Keratinocyte (primary cell): ENCODE measurements around the gene C1S. TPM values are rescaled to one million over a fixed set of nuclear protein-coding genes. Genes with fewer than 3 reads are reported as not detected.

Experiments
- DNase-seq: peaks from one replicate; pipeline ENCODE4 v3.0.0-alpha.2; 2011; ENCODE audit warnings: low read depth, missing footprints, low spot score
- FAIRE-seq: peaks from 2 replicates; lab custom pipeline; 2011; peaks lifted over from hg19 to GRCh38; lab: Jason Lieb, UNC
- H2AFZ ChIP-seq: 2 replicates; pipeline ENCODE4 v1.6.0; 2012; ENCODE audit warnings: low read length, control low read depth, inconsistent platforms; ENCODE audit not compliant: control insufficient read depth
- H3K27ac ChIP-seq: 2 replicates; pipeline ENCODE4 v1.5.1; 2011; ENCODE audit warnings: low read length; ENCODE audit not compliant: control insufficient read depth, insufficient read depth
- H3K27me3 ChIP-seq: 3 replicates; pipeline ENCODE4 v1.6.0; 2011; ENCODE audit warnings: low read length; ENCODE audit not compliant: control insufficient read depth, insufficient read depth; ENCODE audit errors: extremely low read depth
- H3K36me3 ChIP-seq, 2 experiments: 2 replicates in 1 of 2; 3 replicates in 1 of 2; pipeline ENCODE4 v1.5.1; 2011; ENCODE audit warnings: low read length in 2 of 2, mild to moderate bottlenecking in 1 of 2; ENCODE audit not compliant: control insufficient read depth in 2 of 2, insufficient read depth in 2 of 2; ENCODE audit errors: extremely low read depth in 1 of 2
- H3K4me1 ChIP-seq: 3 replicates; pipeline ENCODE4 v1.5.1; 2011; ENCODE audit warnings: low read length; ENCODE audit not compliant: control insufficient read depth, insufficient read depth; ENCODE audit errors: extremely low read depth
- H3K4me2 ChIP-seq: 3 replicates; pipeline ENCODE4 v1.6.0; 2011; ENCODE audit warnings: low read depth, low read length; ENCODE audit not compliant: control insufficient read depth, insufficient read depth; ENCODE audit errors: extremely low read depth
- H3K4me3 ChIP-seq, 3 experiments: fragments of 200-600 bp in 1 of 3; sonication (generic) in 1 of 3; 2 replicates in 2 of 3; 3 replicates in 1 of 3; pipeline ENCODE4 v1.5.1; 2011 to 2016; ENCODE audit warnings: low read length in 3 of 3, mild to moderate bottlenecking in 3 of 3, control low read depth in 2 of 3, inconsistent platforms in 1 of 3, low read depth in 1 of 3, mixed read lengths in 1 of 3, mixed run types in 1 of 3, moderate library complexity in 1 of 3; ENCODE audit not compliant: control insufficient read depth in 2 of 3, insufficient read depth in 2 of 3; ENCODE audit errors: extremely low read depth in 1 of 3
- H3K79me2 ChIP-seq: 2 replicates; pipeline ENCODE4 v1.6.0; 2012; ENCODE audit warnings: low read length; ENCODE audit not compliant: control insufficient read depth, insufficient read depth
- H3K9ac ChIP-seq: 3 replicates; pipeline ENCODE4 v1.6.0; 2011; ENCODE audit warnings: low read length; ENCODE audit not compliant: control insufficient read depth, insufficient read depth; ENCODE audit errors: extremely low read depth
- H3K9me1 ChIP-seq: 3 replicates; pipeline ENCODE4 v1.6.0; 2011; ENCODE audit warnings: low read length; ENCODE audit not compliant: control insufficient read depth, insufficient read depth; ENCODE audit errors: extremely low read depth
- H3K9me3 ChIP-seq: 2 replicates; pipeline ENCODE4 v1.5.1; 2012; ENCODE audit warnings: low read depth, low read length; ENCODE audit not compliant: control insufficient read depth
- H4K20me1 ChIP-seq: 3 replicates; pipeline ENCODE4 v1.6.0; 2011; ENCODE audit warnings: low read length; ENCODE audit not compliant: control insufficient read depth, insufficient read depth; ENCODE audit errors: extremely low read depth
- EZH2 ChIP-seq: IDR thresholded peaks from one replicate; pipeline ENCODE4 v1.6.1; 2012; ENCODE audit warnings: inconsistent platforms, mild to moderate bottlenecking, low read length, moderate library complexity
- dilution Hi-C: fragments of 300-500 bp; cut with MboI; formaldehyde crosslinking; loops from one replicate; pipeline ENCODE4 v1.7.0; 2020; ENCODE audit warnings: low sequenced_read_pairs; ENCODE audit not compliant: extremely low pct_ligation_motif_present
- polyA plus RNA-seq, 5 experiments: library from polyadenylated mRNA; depleted of rRNA in 3 of 5; stranded (reverse) in 3 of 5; stranded (forward) in 1 of 5; unstranded in 1 of 5; fragments of >200 nt; gene quantifications; 1 replicate in 1 of 5; 2 replicates in 3 of 5; 3 replicates in 1 of 5; pipeline versions ENCODE4 v1.2.1 to v1.2.3, GENCODE V29; 2011 to 2012; ENCODE audit warnings: missing spikeins in 2 of 5, low read depth in 1 of 5, low replicate concordance in 1 of 5
- TF ChIP-seq, protein P1 (sequence below), 3 experiments: IDR thresholded peaks in 1 of 3; conservative IDR thresholded peaks in 1 of 3; optimal IDR thresholded peaks in 1 of 3; 2 replicates in 2 of 3; 3 replicates in 1 of 3; pipeline versions ENCODE3 to v1.5.1; 2011; ENCODE audit warnings: low read length in 3 of 3, mild to moderate bottlenecking in 3 of 3, moderate library complexity in 2 of 3, control low read depth in 1 of 3, inconsistent platforms in 1 of 3; ENCODE audit not compliant: insufficient read depth in 2 of 3; ENCODE audit errors: extremely low read depth in 1 of 3

Gene C1S
- polyA plus RNA-seq, 1 donor (not counting 4 experiments of a cell fraction or from before 2014, with no cell fraction given) = 2.6 TPM

- Histone ChIP-seq H4K20me1 (no peaks in the 10 kb centered on the region), H3K9ac (no peak overlapping the region), H3K36me3 (no peaks in the 10 kb centered on the region), H2AFZ (no peak overlapping the region), H3K27ac (no peak overlapping the region), H3K4me2 (no peak overlapping the region), H3K4me3 (no peak overlapping the region), H3K4me1 (peaks cover 19% of the 10 kb centered on the region), H3K9me3 (no peaks in the 10 kb centered on the region), H3K9me1 (no peaks in the 10 kb centered on the region), H3K27me3 (no peaks in the 10 kb centered on the region), H3K79me2 (no peaks in the 10 kb centered on the region)
- dilution Hi-C loops = no loop called here
- FAIRE-seq (no peak), DNase-seq (no peak)
- TF ChIP-seq EZH2 = no peak
- TF ChIP-seq, protein P1, sequence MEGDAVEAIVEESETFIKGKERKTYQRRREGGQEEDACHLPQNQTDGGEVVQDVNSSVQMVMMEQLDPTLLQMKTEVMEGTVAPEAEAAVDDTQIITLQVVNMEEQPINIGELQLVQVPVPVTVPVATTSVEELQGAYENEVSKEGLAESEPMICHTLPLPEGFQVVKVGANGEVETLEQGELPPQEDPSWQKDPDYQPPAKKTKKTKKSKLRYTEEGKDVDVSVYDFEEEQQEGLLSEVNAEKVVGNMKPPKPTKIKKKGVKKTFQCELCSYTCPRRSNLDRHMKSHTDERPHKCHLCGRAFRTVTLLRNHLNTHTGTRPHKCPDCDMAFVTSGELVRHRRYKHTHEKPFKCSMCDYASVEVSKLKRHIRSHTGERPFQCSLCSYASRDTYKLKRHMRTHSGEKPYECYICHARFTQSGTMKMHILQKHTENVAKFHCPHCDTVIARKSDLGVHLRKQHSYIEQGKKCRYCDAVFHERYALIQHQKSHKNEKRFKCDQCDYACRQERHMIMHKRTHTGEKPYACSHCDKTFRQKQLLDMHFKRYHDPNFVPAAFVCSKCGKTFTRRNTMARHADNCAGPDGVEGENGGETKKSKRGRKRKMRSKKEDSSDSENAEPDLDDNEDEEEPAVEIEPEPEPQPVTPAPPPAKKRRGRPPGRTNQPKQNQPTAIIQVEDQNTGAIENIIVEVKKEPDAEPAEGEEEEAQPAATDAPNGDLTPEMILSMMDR (optimal IDR thresholded peaks at IDR 0.05 in 1 of 3, IDR thresholded peaks at IDR 0.05 in 1 of 3, conservative IDR thresholded peaks at IDR 0.05 in 1 of 3; ENCODE audit: extremely low read depth in 1 of 3, insufficient read depth in 2 of 3, low read length in 3 of 3) = no peak
Measured at GRCh38 chr12:7083125-7083524, 22.6 kb downstream of the C1S start.

GRCh38 chr12:7089196-7089871 is 28.8 kb downstream of the C1S start:
- Histone ChIP-seq H4K20me1 (no peaks in the 10 kb centered on the region), H3K9me1 (no peaks in the 10 kb centered on the region), H3K79me2 (no peaks in the 10 kb centered on the region), H3K9me3 (no peaks in the 10 kb centered on the region), H3K4me1 (peaks cover 6% of the 10 kb centered on the region), H3K4me3 (no peak overlapping the region), H3K36me3 (no peaks in the 10 kb centered on the region), H2AFZ (no peak overlapping the region), H3K4me2 (no peak overlapping the region), H3K27me3 (no peaks in the 10 kb centered on the region), H3K9ac (no peak overlapping the region), H3K27ac (no peak overlapping the region)
- dilution Hi-C loops = no loop called here
- no peak for DNase-seq
- no peak for FAIRE-seq
- TF ChIP-seq, protein P1 (optimal IDR thresholded peaks at IDR 0.05 in 1 of 3, IDR thresholded peaks at IDR 0.05 in 1 of 3, conservative IDR thresholded peaks at IDR 0.05 in 1 of 3; ENCODE audit: extremely low read depth in 1 of 3, insufficient read depth in 2 of 3, low read length in 3 of 3) = no peak
- TF ChIP-seq EZH2 = no peak
